ENCODE results near the gene SIAH1.
"Not testable (repeated sequence)": the region's sequence is repeated elsewhere in the genome, so short reads cannot be mapped to it uniquely, and the experiment has no call there.

Gene SIAH1

GRCh38 chr16:48326915-48327314 is 58.3 kb downstream of the SIAH1 start:
- DNase-seq = no peak

- DNase-seq = no peak
Measured at GRCh38 chr16:48323783-48324775, 61.1 kb downstream of the SIAH1 start.

GRCh38 chr16:48321317-48322036 is 63.7 kb downstream of the SIAH1 start:
- peak; percentile 19 for DNase-seq

- no peak for DNase-seq
Measured at GRCh38 chr16:48318630-48319029, 66.6 kb downstream of the SIAH1 start.

- DNase-seq = no peak
Measured at GRCh38 chr16:48317614-48318315, 67.4 kb downstream of the SIAH1 start.

- no peak for DNase-seq
Measured at GRCh38 chr16:48317026-48317425, 68.2 kb downstream of the SIAH1 start.

GRCh38 chr16:48313905-48314304 is 71.3 kb downstream of the SIAH1 start:
- not testable (repeated sequence) for DNase-seq

GRCh38 chr16:48310908-48311641 is 74.1 kb downstream of the SIAH1 start:
- no peak for DNase-seq
